Ovary (tissue), 3 donors: Measurements from ENCODE around the gene BTK.
A peak's percentile ranks its signal among the peaks of the same experiment; 100 is the strongest.

Source experiments
- CTCF ChIP-seq, 3 donors: fragments of 450-650 bp in 2 of 3; fragments of 200-600 bp in 1 of 3; IDR thresholded peaks; one replicate each; pipeline versions ENCODE4 v1.5.1 to v1.8.0; 2016 to 2022; ENCODE audit warnings: antibody characterized with exemption in 3 of 3, mild to moderate bottlenecking in 1 of 3
- EP300 ChIP-seq: sonication (generic); formaldehyde crosslinking; IDR thresholded peaks from one replicate; pipeline ENCODE4 v1.6.1; 2017; ENCODE audit warnings: antibody characterized with exemption
- POLR2A ChIP-seq: fragments of 450-650 bp; IDR thresholded peaks from one replicate; pipeline ENCODE4 v1.6.1; 2017; ENCODE audit warnings: antibody characterized with exemption, mild to moderate bottlenecking, moderate library complexity
- donor health status: DM: no; HTN: no; CAD: no.

- TF ChIP-seq CTCF (IDR thresholded peaks at IDR 0.05) (peak; percentile 56 to 74 (median 59)), POLR2A (no peak), EP300 (no peak)
Measured at GRCh38 chrX:101415180-101416145, 29.5 kb upstream of the BTK start.
